Kidney epithelial cell (primary cell): ENCODE data around the gene NTN1. TPM values are rescaled to one million over a fixed set of nuclear protein-coding genes. Genes with fewer than 3 reads are reported as not detected.

Source experiments
- DNase-seq: peaks from one replicate; pipeline ENCODE4 v3.0.0-alpha.2; 2010; ENCODE audit warnings: low read depth
- H3K27me3 ChIP-seq: 2 replicates; pipeline ENCODE4 v1.6.0; 2011; ENCODE audit warnings: low read length; ENCODE audit not compliant: control insufficient read depth, insufficient read depth
- H3K36me3 ChIP-seq: 2 replicates; pipeline ENCODE4 v1.5.1; 2011; ENCODE audit warnings: low read length; ENCODE audit not compliant: control insufficient read depth, insufficient read depth
- H3K4me3 ChIP-seq: 2 replicates; pipeline ENCODE4 v1.5.1; 2011; ENCODE audit warnings: low read depth, mild to moderate bottlenecking, control low read depth, low read length
- total RNA-seq: library from RNA; depleted of rRNA; stranded (reverse); fragments of >200 nt; gene quantifications from 2 replicates; pipeline ENCODE4 v1.2.3, GENCODE V29; 2015
- TF ChIP-seq, protein P1 (sequence below): IDR thresholded peaks from 2 replicates; pipeline ENCODE4 v1.5.1; 2011; ENCODE audit warnings: mild to moderate bottlenecking, moderate library complexity, low read length, control low read depth, inconsistent platforms; ENCODE audit not compliant: insufficient read depth, poor library complexity, severe bottlenecking

The NTN1 gene
- total RNA-seq, 1 donor from 2014 or later: 15.2 TPM

DNA sequence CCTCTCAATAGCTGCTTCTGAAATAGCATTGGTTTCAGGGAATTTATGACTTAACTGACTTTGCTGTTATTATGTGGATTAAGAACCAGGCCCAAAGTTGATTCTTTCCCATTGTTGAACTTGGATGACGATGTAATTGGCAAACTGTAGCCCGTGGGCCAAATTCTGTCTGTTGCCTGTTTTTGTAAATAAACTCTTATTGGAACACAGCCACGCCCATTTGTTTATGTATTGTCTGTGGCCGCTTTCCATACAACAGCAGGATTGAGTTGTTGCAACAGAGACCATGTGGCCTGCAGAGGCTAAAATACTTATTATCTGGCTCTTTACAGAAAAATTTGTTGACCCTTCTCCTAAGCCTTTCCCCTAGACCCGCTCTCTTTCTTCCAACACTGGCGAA, 31.6 kb downstream of the NTN1 start:
- H3K27me3 ChIP-seq: no peaks in the 10 kb centered on the region
- TF ChIP-seq, protein P1, sequence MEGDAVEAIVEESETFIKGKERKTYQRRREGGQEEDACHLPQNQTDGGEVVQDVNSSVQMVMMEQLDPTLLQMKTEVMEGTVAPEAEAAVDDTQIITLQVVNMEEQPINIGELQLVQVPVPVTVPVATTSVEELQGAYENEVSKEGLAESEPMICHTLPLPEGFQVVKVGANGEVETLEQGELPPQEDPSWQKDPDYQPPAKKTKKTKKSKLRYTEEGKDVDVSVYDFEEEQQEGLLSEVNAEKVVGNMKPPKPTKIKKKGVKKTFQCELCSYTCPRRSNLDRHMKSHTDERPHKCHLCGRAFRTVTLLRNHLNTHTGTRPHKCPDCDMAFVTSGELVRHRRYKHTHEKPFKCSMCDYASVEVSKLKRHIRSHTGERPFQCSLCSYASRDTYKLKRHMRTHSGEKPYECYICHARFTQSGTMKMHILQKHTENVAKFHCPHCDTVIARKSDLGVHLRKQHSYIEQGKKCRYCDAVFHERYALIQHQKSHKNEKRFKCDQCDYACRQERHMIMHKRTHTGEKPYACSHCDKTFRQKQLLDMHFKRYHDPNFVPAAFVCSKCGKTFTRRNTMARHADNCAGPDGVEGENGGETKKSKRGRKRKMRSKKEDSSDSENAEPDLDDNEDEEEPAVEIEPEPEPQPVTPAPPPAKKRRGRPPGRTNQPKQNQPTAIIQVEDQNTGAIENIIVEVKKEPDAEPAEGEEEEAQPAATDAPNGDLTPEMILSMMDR: no peak
- no peak overlapping the region for H3K4me3 ChIP-seq
- DNase-seq: no peak
- H3K36me3 ChIP-seq: no peaks in the 10 kb centered on the region

DNA sequence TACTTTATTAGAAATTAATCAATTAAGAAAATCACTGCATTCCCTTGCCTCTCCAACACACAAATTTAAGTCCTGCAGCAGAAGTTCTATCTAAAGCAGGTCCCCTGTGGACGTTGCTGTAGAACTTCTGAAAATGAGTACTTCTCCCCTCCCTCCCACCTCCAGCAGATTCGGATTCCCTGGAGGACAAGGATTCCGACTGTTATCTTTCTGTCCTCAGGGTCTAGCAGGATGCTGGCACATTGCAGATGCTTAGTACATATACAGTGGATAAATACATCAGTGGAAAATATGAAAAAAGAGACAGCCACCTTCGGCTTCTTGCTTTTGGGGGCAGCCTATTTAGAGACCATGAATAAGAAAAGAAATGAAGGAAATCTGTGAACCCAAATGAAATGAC, 32.1 kb downstream of the NTN1 start:
- TF ChIP-seq, protein P1: no peak
- H3K4me3 ChIP-seq: no peak overlapping the region
- no peaks in the 10 kb centered on the region for H3K27me3 ChIP-seq
- no peak for DNase-seq
- H3K36me3 ChIP-seq: no peaks in the 10 kb centered on the region

DNA sequence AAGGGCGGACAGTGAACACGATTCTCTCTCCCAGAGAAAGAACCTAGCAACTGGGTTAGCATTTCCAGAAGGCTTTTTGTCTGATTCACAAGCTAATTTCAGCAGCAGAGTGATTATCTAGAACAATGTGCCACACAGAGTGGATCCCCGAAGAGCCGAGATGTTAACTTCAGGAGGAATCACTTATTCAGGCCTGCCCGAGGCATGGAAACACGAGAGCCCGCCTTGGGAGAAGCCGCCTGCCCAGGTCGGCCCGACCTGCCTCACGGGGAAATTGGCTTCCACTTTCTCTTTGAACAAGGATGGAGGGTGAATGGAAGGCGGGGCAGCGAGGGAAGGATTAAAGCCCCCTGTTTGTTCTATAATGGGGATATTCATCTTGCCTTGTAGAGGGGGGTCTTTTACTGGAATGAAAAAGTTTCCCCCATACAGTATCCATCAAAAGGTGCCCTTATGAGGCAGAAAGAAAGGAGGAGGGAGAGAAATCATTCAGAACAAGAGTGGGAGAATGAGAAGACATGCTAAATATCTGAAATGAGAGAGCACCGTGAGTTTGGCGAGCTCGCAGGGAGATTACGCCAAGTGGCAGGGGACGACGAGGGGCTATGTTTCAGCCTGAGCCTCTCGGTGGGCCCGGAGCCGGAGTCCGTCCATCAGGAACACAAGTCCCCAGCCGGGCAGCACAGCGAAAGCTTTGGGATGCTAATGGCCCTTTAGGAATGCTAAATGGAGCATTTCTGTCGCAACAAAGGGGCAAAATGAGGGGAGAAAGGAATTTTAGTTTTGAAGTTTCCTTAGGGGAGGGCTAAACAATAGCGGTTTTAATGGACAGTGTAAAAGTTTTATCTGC, 33.0 kb downstream of the NTN1 start:
- no peak for DNase-seq
- TF ChIP-seq, protein P1: no peak
- no peak overlapping the region for H3K4me3 ChIP-seq
- H3K27me3 ChIP-seq: no peaks in the 10 kb centered on the region
- H3K36me3 ChIP-seq: no peaks in the 10 kb centered on the region

DNA sequence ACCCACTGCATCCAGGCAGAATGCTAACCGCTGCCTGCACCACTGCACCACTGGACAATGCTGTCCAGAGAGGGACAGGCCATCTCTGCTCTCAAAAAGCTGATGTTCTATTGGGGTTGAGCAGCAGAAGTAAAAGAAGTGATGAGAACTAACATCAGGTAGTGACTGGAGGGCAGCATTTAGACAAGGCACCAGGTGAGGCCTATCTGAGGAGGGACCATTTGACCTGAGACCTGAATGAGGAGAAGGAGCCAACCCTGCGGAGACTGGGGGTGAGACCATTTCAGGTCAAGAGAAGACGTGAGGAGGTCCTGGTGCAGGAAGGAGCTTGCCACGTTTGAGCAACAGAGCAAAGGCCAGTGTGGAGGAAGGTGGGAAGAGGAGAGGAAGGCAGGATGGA, 34.0 kb downstream of the NTN1 start:
- Histone ChIP-seq H3K27me3 (no peaks in the 10 kb centered on the region), H3K4me3 (no peak overlapping the region), H3K36me3 (no peaks in the 10 kb centered on the region)
- DNase-seq: no peak
- TF ChIP-seq, protein P1: no peak

DNA sequence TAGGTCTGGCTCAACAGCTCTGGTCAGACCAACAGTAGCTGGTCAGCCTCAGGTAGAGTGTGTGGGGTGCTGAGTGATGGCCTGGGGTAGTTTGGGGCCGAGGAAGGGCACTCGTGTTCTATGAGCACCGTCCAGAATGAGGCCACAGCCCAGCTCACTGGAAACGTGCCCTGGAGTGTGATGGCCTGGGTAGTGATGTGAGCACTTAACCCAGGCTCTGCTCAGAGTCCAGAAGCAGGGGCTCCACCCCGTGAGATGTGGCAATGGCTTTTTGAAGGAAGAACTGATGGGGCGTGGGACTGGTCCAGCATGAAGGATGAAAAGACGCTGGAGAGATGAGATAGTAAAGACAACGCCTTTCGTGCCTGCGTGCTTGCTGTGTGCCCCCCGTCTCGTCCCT, 35.3 kb downstream of the NTN1 start:
- Histone ChIP-seq H3K36me3 (no peaks in the 10 kb centered on the region), H3K4me3 (no peak overlapping the region), H3K27me3 (no peaks in the 10 kb centered on the region)
- DNase-seq: no peak
- TF ChIP-seq, protein P1: no peak

DNA sequence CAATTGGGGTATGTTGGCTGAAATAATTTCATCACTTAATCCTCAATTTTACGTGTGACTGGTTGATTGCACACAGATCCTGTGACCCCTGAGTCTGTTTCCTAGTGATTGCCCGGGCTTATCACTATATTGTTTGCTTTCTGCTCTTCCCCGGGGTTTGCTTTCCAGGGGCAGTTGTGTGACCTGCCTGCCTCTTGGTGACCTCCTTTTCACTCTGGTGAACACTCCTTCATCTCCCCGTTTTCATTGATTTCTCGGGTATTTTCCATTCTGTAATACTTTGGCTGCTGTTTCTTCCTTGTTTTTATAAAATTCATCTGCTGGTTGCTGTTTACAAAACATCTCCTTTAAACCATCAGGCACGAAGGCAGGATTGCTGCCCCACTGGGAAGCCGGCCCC, 36.0 kb downstream of the NTN1 start:
- no peak for DNase-seq
- TF ChIP-seq, protein P1: no peak
- no peaks in the 10 kb centered on the region for H3K27me3 ChIP-seq

More for the DNA sequence above, 36.0 kb downstream of the NTN1 start:
- Histone ChIP-seq H3K4me3 (no peak overlapping the region), H3K36me3 (no peaks in the 10 kb centered on the region)
